Superior temporal gyrus (tissue), 1 donor: ENCODE data around the gene SPINK4.

Experiments
- DNase-seq: peaks from one replicate; pipeline ENCODE4 v3.0.0-alpha.2; 2016; ENCODE audit errors: extremely low spot score

SPINK4 gene

DNA sequence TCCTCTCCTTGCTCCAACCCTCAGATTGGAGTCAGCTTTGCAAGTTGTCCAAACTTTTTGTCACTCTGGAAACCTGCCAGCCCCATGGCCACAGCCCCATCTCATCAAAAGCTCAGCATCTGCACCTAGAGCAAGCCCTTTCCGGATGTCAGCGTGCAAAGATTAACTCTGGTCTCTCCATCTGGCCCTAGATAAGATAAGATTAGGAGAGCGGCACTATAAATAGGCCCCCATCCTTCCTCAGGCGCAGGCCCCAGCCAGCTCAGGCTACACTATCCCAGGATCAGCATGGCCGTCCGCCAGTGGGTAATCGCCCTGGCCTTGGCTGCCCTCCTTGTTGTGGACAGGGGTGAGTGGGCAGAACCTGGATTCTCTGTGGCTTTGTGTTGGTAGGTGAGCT is at the start of gene SPINK4:
TSS of gene SPINK4 (plus strand) at position 247 of the 400 bp plus-strand sequence. CDS start at position 289, 42 bp downstream.
- no peak for DNase-seq

- no peak for DNase-seq
These were observed 47.3 kb upstream of the SPINK4 start for GRCh38 chr9:33192493-33193255.

- DNase-seq = no peak
These were observed 46.1 kb upstream of the SPINK4 start for GRCh38 chr9:33193818-33194217.

- no peak for DNase-seq
These were observed 43.2 kb upstream of the SPINK4 start for GRCh38 chr9:33196736-33197135.

GRCh38 chr9:33197279-33198152 is 42.5 kb upstream of the SPINK4 start:
- DNase-seq = no peak

- no peak for DNase-seq
These were observed 41.8 kb upstream of the SPINK4 start for GRCh38 chr9:33198165-33198564.

DNA sequence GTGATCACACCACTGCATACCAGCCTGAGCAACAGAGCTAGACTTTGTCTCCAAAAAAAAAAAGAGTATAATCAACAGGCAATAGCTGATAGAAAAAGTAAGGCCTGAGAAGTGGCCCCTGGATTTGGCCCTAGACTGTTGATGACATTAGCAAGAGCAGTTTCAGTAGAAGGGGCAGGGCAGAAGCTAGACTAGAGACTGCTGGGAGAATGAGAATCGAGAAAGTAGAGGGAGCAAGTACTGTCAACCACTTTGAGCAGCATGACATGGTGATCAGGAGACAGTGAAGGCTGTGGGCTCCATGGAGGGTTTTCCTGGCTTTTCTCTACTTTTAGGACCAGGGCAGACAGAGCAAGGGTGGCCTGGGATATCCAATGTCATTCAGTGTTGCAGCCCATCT is 37.9 kb upstream of the SPINK4 start:
- DNase-seq = no peak

DNA sequence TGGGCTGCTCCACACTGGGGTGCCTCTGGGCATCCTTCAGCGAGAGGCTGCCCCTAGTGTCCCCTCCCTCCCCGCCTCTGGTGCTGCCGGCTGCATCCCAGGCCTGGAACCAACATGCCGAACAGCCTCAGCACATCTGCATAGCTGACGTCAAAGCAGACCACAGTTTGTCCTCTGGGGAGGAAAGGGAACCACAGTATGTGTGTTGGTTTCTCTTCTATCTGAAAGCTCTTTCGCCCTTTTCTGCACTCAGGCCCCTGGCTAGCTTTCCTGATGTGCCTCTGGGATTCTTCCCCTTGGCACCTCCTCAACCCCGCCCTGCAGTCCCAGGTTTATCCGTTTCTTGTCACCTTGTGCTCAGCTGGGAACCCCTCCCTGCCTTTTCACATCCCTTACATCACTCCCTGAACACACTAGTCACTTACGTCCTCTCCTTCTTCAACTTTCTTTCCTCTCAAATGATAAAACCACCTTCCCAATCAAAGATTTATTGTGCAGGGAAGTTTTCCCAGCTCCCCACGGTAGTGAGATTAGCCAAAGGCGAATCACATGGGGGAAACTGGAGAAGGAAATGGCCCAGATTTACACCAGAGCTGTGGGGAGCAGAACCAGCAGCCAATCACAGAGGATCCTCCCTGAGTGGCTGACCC is 37.3 kb upstream of the SPINK4 start:
- DNase-seq = no peak

DNA sequence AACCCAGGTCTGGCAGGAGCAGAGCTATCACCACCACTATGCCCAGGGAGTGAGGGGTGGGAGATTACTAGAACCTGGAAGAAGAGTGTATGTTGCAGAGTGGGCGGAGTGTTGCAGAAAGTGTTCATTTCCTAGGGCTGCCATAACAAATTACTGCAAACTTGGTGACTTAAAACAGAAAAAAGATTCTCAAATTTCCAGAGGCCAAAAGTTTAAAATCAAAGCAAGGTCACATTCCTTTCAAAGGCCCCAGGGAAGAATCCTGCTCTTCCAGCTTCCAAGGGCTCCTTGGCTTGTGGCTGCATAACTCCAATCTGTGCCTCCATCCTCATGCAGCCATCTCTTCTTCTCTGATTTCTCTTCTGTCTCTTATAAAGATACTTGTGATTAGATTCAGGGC is 30.6 kb upstream of the SPINK4 start:
- no peak for DNase-seq

DNA sequence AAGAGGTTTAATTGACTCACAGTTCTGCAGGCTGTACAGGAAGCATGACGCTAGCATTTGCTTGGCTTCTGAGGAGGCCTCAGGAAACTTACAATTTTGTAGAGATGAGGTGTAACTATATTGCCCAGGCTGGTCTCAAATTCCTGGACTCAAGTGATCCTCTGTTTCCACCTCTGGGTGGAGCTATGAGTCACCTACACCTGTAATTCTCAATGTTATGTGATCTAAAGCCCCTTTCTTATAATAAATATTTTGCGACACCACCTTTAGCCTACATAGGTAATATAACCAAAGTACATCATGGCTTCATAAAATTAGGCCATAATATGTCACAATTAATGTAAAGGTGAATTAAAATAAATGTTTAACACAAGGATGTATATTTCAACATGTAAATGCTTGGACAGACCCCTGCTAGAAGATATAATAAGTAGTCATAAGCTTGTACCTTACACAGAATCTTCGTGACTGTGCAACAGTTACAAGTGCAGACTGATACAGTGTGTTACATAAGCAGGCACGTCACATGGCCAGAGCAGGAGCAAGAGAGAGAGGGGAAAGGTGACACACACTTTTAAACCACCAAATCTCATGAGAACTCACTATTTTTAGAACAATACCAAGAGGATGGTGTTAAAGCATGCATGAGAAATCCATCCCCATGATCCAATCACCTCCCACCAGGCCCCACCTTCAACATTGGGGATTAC is 29.8 kb upstream of the SPINK4 start:
- DNase-seq = no peak

DNA sequence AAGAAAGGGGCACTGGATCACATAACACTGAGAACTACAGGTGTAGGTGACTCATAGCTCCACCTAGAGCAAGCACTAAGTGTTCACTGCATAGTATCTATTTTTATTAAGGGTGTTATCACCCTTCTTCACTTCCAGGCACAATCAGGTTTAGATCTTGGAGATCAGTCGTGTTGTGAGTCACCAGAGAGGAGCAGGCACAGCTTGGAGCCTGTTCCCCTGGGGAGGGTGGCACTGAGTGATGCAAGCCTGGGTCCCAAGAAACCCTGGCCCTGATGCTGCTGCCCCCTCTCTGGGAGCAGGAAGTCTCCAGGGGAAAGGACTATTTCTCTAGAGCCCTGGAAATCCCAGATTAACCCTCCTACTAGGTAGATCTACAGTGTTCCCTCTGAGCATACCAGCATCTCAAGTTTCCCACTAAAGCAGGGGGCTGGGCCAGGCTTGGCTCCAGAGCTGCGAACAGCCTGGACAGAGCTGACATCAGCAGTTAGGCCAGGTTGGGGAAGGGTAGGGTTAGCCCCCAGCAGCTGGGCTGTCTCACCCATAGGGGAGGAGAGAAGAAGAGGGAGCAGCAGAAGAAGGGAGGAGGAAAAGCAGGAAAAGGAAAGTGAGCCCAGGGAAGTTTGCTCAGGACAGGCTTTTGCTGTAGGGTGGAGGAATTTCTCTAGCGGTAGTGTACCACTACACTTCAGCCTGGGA is 28.1 kb upstream of the SPINK4 start:
- DNase-seq = no peak

DNA sequence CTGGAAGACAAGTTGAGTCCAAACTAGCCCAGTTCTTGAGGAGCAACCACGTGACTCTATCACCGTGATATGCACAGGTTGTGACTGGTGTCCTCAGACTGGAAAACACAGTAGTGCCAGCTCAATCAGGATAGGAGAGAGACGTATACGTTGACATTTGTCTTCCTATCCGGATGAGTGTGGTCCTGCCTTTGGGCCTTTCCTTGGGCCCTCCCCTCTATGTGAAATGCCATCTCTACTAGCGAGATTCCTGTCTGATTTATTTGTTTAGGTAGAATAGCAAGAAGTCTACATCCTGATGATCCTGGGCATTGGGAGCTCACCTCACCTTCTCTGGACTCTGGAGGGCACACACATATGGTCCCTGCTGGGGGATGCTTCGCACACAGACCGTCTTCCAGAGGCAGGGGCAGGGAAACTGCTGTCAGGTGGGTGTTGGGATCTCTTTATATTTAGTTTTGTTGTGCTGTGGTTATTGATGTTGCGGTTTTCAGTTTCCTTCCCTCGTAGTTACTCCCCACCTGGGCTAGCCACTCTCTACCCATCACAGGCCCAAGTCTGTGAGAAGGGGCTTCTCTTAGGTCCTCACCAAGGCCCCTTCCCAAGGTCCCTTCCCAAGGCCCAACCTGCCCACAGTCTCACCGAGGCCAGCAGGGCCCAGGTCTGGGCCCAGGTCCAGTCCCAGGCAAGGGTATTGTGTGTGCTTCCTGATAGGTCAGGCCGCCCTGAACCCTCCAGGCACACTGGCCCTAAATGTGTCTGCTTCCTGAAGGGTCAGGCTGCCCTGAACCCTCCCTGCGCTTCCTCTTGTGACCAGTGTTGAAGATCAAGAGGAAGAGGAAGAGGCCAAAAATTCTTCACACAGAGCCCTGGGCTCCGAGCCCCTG is 19.0 kb upstream of the SPINK4 start:
- no peak for DNase-seq

- DNase-seq = no peak
These were observed 18.4 kb upstream of the SPINK4 start for GRCh38 chr9:33221568-33221884.

- DNase-seq = no peak
These were observed 17.9 kb upstream of the SPINK4 start for GRCh38 chr9:33222031-33222430.

DNA sequence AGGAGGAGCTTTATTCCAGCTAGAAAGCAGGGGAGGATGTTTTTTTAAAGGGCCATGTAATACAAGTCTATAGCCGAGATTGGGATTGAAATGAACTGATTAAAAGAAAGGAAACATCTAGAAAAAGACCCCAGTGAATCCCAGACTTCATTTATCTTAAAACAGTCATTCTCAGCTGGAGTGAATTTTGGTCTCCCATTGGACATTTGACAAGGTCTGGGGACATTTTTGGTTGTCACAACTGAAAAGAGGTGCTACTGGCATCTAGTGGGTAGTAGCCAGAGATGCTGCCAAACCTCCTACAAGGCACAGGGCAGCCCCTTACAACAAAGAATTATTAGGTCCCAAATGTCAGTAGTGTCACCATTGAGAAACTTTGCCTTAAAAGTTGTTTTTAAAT is 16.3 kb upstream of the SPINK4 start:
- no peak for DNase-seq

- peak; percentile 95 for DNase-seq
These were observed 14.4 kb upstream of the SPINK4 start for GRCh38 chr9:33225319-33226147.

DNA sequence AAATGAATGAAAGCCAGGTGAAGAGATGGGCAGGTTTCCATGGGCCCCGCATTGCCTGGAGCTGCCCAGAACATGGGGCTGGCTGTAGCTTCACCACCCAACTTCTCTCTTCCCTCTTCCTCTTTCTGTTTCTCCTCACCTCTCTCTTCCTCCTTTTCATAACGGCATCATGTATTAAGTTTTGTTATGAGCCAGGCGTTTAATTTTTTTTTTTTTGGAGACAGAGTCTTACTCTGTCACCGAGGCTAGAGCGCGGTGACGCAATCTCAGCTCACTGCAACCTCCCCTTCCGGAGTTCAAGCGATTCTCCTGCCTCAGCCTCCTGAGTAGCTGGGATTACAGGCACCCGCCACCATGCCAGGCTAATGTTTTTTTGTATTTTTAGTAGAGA is 13.0 kb upstream of the SPINK4 start:
- no peak for DNase-seq

DNA sequence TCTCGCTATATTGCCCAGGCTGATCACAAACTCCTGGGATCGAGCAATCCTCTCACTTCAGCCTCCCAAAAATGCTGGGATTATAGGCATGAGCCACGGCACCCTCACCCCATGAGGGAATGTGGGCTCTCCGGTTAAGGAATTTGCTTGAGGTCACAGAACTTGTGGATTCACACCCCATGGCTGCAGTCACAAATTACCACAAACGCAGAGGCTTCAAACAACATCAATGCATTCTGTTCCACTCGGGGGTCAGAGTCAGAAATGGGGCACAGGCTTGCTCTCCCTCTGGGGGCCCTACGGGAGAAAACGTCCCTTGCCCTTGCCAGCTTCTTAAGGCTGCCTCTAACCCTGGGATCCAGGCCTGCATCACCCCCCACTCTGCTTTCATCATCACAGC is 12.2 kb upstream of the SPINK4 start:
- no peak for DNase-seq

GRCh38 chr9:33228606-33229005 is 11.4 kb upstream of the SPINK4 start:
- no peak for DNase-seq
